Pancreas (tissue), 10 donors: ENCODE results near the gene RASSF3. TPM values are rescaled to one million over a fixed set of nuclear protein-coding genes. Genes with fewer than 3 reads are reported as not detected.

ENCODE experiments used
- ATAC-seq, 4 donors: fragments of 200-7000 bp; cut with Tn5 transposase; one replicate each; pipeline versions ENCODE4 v1.8.0 to v1.9.1; 2020; ENCODE audit warnings: mild to moderate bottlenecking in 4 of 4, moderate library complexity in 4 of 4
- DNase-seq, 6 donors: peaks; one replicate each; pipeline ENCODE4 v3.0.0-alpha.2; 2020
- FAIRE-seq: peaks from 2 replicates; lab custom pipeline; 2012; peaks lifted over from hg19 to GRCh38; lab: Jason Lieb, UNC
- H3K27ac ChIP-seq, 4 donors: fragments of 200-600 bp; sonication (generic); 1 replicate in 3 of 4; 2 replicates in 1 of 4; pipeline versions ENCODE4 v1.5.0 to v1.8.0; 2020
- H3K27me3 ChIP-seq, 4 donors: fragments of 200-600 bp; one replicate each; pipeline ENCODE4 v1.8.0; 2021
- H3K36me3 ChIP-seq, 3 donors: fragments of 200-600 bp; sonication (generic) in 1 of 3; one replicate each; pipeline versions ENCODE4 v1.5.0 to v1.8.0; 2020 to 2021
- H3K4me1 ChIP-seq, 3 donors: fragments of 200-600 bp; one replicate each; pipeline ENCODE4 v1.8.0; 2021
- H3K4me3 ChIP-seq, 4 donors: fragments of 200-600 bp; sonication (generic) in 2 of 4; one replicate each; pipeline versions ENCODE4 v1.5.0 to v1.8.0; 2020 to 2021
- H3K9me3 ChIP-seq, 4 donors: fragments of 200-600 bp; one replicate each; pipeline ENCODE4 v1.8.0; 2021
- WGBS, 2 donors: extraction: QIAGEN DNeasy Blood & Tissue Kit; methylation state at CpG; one replicate each; pipeline ENCODE4 v1.1.7; 2013; 5-methylcytosine and 5-hydroxymethylcytosine counted together
- intact Hi-C, 3 donors: fragments of 100-400 bp; cut with DNase I; formaldehyde crosslinking; loops; one replicate each; pipeline versions ENCODE4 v1.11.1 to v1.14.2; 2022
- polyA plus RNA-seq, 2 donors: library from polyadenylated mRNA; stranded (reverse); fragments of 200-250 nt; gene quantifications; one replicate each; pipeline ENCODE4 v1.2.3, GENCODE V29; 2013
- total RNA-seq, 6 donors: library from RNA; stranded (reverse); fragmentation: NEBNext Ultra II Directional in 4 of 6; extraction: Animal tissue kit (Norgen Biotek cat#: 25700) in 4 of 6; gene quantifications; one replicate each; pipeline versions ENCODE4 v1.2.1 to v1.2.4, GENCODE V29; 2021 to 2023
- TF ChIP-seq, protein P1 (sequence below), 4 donors: fragments of 200-600 bp; sonication (generic) in 3 of 4; IDR thresholded peaks; one replicate each; pipeline versions ENCODE4 v1.5.0 to v1.8.0; 2021; ENCODE audit warnings: antibody characterized with exemption in 4 of 4
- donor health status: healthy with polysubstance abuse.
- donor health status: DM: no; HTN: no; CAD: no; lungs with moderate emphysema.
- donor health status: DM: no; HTN: no; CAD: no.
- donor health status: control.
- donor health status: control.
- donor health status: Bipolar disorder and iron deficiency.
- donor health status: DM: yes; HTN: yes; CAD: no.
- donor health status: DM: no; HTN: no; CAD: no.
- donor health status: DM: no; HTN: no; CAD: no.
- donor health status: DM: yes; HTN: yes; CAD: no.

The RASSF3 gene
- total RNA-seq (10 to 100 TPM; 13.7 to 36.5 (median 22.6) TPM), polyA plus RNA-seq (1 to 10 TPM; 5.2 to 8.6 TPM)

DNA sequence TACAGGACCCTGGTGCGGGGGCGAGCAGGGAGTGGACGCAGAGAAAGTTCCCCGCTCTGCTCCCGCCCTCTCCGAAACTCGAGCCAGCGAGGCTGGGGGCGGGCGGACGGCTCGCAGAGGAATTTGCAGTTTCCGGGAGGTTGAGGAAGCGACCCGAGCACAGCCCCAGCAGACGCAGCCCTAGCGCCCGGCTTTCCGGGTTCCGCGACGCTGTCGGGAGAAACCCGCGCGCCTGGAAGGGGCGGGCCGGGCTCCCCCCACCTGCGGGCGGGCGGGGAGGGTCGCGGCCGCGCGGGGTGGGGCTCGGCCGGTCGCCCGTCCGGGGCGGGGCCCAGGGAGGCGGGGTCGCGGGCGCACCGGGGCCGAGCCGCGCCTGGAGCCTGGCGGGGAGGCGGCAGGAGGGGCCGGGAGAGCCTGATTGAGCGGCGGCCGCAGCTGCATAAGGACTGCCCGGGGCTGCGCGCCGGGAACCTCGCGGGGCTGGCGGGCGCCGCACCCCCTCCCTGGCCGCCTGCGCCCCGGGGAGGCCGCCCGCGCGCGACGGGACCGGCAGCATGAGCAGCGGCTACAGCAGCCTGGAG is at the start of gene RASSF3:
TSS of gene RASSF3 (plus strand) at position 417 of the 581 bp plus-strand sequence. CDS start at position 555, 138 bp downstream.
- no peaks in the 10 kb centered on the region for H3K27me3 ChIP-seq
- TF ChIP-seq, protein P1, sequence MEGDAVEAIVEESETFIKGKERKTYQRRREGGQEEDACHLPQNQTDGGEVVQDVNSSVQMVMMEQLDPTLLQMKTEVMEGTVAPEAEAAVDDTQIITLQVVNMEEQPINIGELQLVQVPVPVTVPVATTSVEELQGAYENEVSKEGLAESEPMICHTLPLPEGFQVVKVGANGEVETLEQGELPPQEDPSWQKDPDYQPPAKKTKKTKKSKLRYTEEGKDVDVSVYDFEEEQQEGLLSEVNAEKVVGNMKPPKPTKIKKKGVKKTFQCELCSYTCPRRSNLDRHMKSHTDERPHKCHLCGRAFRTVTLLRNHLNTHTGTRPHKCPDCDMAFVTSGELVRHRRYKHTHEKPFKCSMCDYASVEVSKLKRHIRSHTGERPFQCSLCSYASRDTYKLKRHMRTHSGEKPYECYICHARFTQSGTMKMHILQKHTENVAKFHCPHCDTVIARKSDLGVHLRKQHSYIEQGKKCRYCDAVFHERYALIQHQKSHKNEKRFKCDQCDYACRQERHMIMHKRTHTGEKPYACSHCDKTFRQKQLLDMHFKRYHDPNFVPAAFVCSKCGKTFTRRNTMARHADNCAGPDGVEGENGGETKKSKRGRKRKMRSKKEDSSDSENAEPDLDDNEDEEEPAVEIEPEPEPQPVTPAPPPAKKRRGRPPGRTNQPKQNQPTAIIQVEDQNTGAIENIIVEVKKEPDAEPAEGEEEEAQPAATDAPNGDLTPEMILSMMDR (IDR thresholded peaks at IDR 0.05), result no peak
- ATAC-seq, result peak; percentile 77 to 87 (median 79)
- 0% methylated on average over 53 to 76 of the region's 76 CpGs for WGBS, 2 donors
- intact Hi-C loops, result no loop called here
- peaks cover 0 to 8% (median 0%) of the 10 kb centered on the region in 3 donors for H3K4me1 ChIP-seq
- H3K27ac ChIP-seq, result peak within 1 kb of the TSS; percentile 77 to 93 (median 82)
- H3K36me3 ChIP-seq, result no peaks in the 10 kb centered on the region
- peak within 1 kb of the TSS; percentile 86 to 96 (median 90) for H3K4me3 ChIP-seq
- DNase-seq, result peak; percentile 65 to 89 (median 81)
- H3K9me3 ChIP-seq, result no peaks in the 10 kb centered on the region
- FAIRE-seq, result no peak

GRCh38 chr12:64561302-64562136 is 48.8 kb upstream of the RASSF3 start:
- H3K36me3 ChIP-seq, result no peaks in the 10 kb centered on the region
- H3K9me3 ChIP-seq, result no peaks in the 10 kb centered on the region
- no peak overlapping the region for H3K4me3 ChIP-seq
- DNase-seq (no peak), ATAC-seq (no peak), FAIRE-seq (no peak)
- no peaks in the 10 kb centered on the region for H3K4me1 ChIP-seq
- no peaks in the 10 kb centered on the region for H3K27me3 ChIP-seq
- TF ChIP-seq, protein P1 (IDR thresholded peaks at IDR 0.05), result no peak
- WGBS, 2 donors, result 90 to 96% methylated on average over 9 of the region's 9 CpGs
- intact Hi-C loops, result no loop called here
- no peak overlapping the region for H3K27ac ChIP-seq

- Histone ChIP-seq H3K9me3 (no peaks in the 10 kb centered on the region), H3K4me1 (no peaks in the 10 kb centered on the region), H3K27me3 (no peaks in the 10 kb centered on the region), H3K27ac (no peak overlapping the region), H3K4me3 (no peak overlapping the region), H3K36me3 (no peaks in the 10 kb centered on the region)
- intact Hi-C loops, result no loop called here
- DNase-seq, result no peak
- FAIRE-seq, result no peak
- no peak for ATAC-seq
- 78 to 82% methylated on average over 4 of the region's 4 CpGs for WGBS, 2 donors
- TF ChIP-seq, protein P1 (IDR thresholded peaks at IDR 0.05), result no peak
These were observed 44.2 kb upstream of the RASSF3 start for GRCh38 chr12:64566122-64566521.

- intact Hi-C loops, result no loop called here
- no peak overlapping the region for H3K27ac ChIP-seq
- ATAC-seq, result peak in 1 of 4 donors; percentile 62
These were observed 43.3 kb upstream of the RASSF3 start for GRCh38 chr12:64566831-64567517.

More at GRCh38 chr12:64566831-64567517, 43.3 kb upstream of the RASSF3 start:
- no peaks in the 10 kb centered on the region for H3K36me3 ChIP-seq
- H3K9me3 ChIP-seq, result no peaks in the 10 kb centered on the region
- DNase-seq (no peak), FAIRE-seq (no peak)
- H3K4me3 ChIP-seq, result no peak overlapping the region
- H3K27me3 ChIP-seq, result no peaks in the 10 kb centered on the region
- WGBS, 2 donors, result 34 to 36% methylated on average over 7 of the region's 7 CpGs
- H3K4me1 ChIP-seq, result no peaks in the 10 kb centered on the region
- TF ChIP-seq, protein P1 (IDR thresholded peaks at IDR 0.05), result no peak
